HG03039 (cell line): ENCODE measurements around the gene SORBS2.

Experiments
- ATAC-seq: cut with Tn5 transposase; IDR thresholded peaks from one replicate; pipeline ENCODE4 v1.9.1; 2021; ENCODE audit warnings: mild to moderate bottlenecking, moderate library complexity; ENCODE audit not compliant: unreplicated experiment

The SORBS2 gene

DNA sequence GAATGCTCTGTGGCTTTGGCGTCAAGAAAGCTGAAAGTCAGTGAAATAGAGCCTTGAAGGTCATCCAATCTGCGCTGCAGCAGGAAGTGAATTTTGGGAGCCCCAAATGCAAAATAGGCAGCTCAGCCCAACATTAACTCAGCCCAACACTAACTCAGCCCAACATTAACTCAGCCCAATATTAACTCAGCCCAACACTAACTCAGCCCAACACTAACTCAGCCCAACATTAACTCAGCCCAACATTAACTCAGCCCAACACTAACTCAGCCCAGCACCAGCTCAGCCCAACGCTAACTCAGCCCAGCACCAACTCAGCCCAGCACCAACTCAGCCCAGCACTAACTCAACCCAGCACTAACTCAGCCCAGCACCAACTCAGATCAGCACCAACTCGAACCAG is 71.5 kb downstream of the SORBS2 start:
- no peak for ATAC-seq

DNA sequence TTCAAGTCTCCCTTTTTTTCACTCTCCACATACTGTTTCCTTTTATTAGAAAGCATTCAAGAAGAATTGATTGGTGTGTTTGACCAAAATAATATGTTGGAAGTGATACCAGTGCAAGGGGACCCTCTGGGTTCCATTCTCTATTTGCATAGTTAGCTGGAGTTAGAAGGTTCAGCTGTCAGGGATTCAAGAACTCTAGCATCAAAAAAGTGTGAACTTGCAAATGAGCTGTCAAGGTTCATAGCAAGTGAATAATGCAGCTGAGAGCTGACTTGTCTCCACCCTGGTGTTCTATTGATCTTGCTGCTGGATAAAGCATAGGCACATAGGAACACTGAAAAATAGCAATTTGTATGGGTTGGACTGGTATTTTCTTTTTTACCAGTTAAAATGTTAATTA is 73.2 kb downstream of the SORBS2 start:
- no peak for ATAC-seq

DNA sequence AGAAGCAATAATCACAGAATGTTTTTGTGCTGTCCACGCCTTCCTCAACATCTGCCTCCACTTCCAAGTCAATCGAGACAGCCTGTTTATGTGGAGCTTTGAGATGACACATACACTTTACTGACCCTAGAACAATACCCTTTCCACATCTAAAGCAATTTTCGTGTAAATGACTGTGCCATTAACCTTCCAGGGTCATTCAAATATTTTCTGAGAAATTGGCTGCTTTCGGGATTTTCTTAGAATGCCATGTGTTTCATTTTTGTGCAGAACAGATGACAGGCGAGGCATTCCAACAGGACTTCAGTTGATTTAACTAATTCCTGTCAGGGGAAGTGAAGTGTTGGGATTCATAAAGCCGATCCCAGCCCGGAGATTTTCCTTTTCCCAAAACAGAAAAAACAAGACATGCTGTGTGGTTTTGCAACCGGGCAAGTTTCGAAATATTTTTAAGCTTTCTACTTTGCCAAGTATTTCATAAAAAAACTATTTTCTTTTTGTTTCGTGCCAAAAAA is 73.9 kb downstream of the SORBS2 start:
- ATAC-seq = no peak

DNA sequence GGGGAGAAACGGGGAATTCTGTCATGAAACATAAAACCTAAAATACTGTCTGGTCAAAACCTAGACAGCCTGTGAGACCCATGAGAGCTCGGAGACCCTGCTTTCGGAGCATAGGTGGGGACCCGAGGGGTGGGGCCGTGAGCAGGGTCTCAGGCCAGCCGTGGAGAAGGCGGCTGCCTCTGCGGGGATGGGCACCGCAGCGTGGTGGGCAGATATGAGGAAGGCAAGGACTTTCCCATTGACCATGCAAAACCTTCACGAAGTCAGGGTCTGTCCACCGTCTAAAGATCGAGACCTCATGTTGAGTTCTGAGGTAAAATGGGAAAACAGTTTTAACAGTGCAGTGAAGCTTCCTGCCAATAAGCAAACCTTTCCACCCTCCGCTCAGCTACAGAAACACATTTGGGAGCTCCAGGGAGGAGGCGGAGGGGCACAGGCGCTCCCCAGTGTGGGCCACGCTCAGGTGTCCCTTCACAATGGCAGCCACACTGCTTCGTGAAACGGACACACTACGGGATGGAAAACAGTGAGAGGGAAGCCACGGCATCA is 74.4 kb downstream of the SORBS2 start:
- no peak for ATAC-seq

DNA sequence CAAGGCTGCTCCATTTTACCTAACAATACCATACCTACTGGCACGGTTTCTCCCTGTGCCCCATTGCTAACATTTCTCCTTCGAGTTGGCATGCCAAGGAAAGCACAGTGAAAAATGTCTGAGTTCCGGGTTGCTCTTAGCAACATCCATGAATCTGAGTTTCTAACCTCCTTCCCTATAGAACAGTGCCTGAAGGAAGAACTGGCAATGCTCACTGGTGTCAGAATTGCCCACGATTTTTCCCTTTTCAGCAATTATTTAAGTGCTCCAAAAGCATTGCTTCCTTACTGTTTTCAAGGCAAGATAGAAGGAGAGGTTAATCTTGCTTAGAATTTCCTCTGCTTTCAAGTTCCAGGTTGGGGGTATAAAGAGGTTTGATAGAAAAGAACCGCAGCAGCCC is 75.1 kb downstream of the SORBS2 start:
- no peak for ATAC-seq

DNA sequence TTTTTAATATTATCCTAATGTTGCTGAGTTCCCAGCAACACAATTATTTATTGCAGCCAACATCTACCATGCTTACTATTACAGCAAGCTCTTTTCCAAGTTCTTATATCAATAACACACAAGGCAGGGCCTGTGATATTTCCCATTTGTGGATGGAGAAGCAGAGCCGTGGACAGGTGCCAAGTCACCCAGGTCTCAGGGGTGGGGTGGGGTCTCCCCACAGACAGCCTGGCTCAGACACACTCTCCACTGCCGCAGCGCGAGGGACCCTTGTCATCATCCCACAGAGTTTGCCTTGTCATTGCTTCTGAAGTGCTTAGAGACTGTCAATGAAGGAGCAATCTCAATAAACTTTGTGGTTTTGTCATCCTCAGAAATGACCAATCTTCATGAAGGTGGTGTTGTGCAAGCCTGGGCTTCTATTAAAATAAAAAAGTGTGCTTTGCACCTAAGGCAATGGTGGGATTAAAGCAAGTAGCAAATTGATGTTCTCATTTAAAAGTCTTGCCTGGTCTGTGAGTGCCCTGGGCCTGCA is 76.1 kb downstream of the SORBS2 start:
- ATAC-seq = no peak

DNA sequence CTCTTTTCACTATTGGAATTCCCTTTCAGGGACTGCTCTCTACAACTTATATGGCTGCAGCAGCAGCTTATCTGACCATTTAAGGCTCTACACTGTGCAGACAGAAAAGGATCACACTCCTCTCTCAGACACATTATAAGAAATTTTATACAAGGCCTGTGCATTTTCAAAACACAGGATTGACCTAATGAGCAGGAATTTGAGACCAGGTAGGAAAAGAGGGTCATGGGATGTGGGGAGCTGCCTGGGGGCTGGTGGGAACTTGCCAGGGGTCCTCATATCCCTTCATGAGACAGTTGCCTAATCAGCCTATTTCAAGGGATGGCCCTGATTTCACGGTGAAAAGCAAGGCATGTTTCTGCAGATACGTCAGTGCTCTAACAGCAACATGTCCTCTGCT is 77.1 kb downstream of the SORBS2 start:
- no peak for ATAC-seq

DNA sequence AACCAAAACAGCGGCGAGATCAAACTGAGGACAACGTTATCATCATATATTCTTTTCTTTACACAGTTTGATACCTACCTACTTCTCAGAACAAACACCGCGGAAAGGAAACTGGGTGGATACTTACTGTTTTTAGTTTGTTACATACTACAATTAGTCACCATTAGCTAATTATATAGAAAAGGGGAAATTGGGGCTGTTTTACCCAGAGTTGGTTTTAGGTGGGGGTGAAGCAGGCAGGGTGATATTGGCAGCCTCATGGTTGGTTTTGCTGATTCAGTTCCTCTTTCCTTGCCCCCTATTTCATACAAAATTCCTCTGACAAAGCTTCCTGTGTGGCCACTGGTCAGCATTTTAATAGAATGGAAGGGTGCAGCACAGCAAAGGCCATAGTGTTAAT is 77.8 kb downstream of the SORBS2 start:
- ATAC-seq = peak; percentile 58

DNA sequence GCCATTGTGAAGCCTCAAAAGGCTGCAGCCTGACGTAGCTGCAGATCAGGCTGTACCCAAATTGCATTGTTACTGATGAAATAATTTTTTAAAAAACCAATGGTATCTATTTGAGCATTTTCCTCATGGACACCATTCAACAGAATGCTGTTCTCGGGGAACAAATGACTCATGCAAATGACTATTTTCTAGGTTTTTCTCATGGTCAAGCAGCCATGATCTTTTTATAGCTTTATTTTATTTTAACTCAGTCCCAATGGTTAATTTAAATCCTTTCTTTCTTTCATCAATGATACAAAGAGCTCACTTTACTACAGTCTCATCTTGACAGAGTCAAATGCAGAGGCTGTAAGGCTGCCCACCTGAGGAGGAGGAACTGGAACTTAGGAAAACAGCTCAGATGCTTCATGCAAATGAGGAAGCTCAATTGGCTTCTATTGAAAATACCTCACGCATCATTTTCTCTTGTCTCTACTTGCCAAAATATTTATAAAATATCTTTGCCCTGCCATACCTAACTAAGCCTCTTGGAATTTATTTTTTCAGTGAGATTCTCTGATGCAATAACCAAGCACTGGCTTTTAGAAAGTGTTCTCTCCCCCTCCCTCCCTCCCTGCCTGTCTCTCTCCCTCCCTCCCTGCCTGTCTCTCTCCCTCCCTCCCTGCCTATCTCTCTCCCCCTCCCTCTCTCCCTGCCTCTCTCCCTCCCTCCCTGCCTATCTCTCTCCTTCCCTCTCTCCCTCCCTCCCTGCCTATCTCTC is 81.0 kb downstream of the SORBS2 start:
- ATAC-seq = peak; percentile 55

DNA sequence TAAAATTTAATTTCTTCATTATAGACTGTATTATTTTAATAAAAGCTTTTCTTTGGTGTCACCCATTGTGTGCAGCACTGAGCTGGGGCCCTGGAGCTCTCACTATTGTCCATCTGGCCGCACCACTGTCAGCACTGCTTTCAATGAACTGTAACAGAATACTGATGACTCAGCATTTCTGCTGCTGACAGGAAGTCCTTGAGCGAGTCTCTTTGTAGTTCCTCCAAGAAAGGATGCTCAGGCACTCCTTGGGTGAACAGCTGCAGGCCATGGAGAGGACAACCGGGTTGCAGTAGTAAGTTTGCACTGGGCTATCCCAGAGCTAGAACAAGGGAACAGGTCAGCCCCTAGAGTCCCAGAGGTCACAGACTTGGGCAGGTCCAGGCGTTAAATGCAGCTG is 81.6 kb downstream of the SORBS2 start:
- peak; percentile 28 for ATAC-seq

DNA sequence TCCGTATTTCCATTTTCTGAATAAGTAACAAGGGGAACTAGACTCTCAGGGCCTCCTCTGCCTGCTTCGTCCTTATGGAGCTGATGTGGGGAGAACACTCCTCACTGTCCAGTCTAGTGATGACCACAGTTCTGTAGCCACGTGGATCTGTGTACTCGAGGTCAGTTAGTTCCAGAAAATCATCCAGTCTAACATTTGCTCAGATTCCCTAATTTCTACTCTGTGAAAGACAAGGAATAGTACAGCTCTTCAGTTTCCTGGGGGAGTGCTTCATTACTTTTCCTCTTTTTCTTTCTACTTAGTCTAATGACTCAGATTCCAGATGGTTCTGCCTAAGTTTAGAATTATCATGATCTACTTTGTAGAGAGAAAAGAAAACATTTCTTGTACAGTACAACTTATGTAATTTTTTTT is 82.6 kb downstream of the SORBS2 start:
- no peak for ATAC-seq

DNA sequence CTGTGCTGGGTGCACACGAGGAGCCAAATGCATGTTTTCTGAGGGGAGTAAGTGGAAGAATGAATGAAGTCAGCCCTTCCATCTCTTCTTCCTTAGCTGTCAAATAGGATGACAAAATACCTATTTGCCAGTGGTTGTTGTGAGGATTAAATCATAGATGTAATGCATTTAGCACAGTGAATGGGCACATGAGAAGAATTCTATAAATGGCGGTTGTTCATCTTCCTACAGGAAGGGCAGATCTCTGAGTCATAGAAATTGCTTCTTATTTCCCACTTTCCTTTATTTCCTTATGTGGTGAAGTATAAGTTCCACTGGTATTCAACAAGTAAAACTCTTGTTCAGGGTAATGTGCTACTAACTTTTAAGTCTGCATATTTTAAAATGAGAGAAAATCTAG is 83.1 kb downstream of the SORBS2 start:
- no peak for ATAC-seq

DNA sequence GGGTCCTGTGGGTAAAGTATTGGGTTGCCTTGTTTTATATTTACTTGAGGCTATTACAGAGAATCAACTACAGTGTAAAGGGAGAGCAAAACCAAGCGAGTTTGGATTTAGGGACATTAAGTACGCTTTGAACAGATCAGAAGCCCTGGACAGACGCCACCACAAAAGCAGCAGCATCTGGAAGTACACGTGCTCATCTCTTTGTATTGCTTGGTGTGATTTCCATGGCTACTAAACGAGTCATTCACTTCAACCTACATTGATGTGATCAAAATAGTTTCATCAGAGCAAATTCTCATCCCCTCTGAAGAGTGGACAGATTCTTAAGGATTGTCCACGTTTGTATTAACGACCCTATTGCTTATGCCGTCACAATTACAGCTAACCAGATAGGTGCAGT is 85.1 kb downstream of the SORBS2 start:
- no peak for ATAC-seq

DNA sequence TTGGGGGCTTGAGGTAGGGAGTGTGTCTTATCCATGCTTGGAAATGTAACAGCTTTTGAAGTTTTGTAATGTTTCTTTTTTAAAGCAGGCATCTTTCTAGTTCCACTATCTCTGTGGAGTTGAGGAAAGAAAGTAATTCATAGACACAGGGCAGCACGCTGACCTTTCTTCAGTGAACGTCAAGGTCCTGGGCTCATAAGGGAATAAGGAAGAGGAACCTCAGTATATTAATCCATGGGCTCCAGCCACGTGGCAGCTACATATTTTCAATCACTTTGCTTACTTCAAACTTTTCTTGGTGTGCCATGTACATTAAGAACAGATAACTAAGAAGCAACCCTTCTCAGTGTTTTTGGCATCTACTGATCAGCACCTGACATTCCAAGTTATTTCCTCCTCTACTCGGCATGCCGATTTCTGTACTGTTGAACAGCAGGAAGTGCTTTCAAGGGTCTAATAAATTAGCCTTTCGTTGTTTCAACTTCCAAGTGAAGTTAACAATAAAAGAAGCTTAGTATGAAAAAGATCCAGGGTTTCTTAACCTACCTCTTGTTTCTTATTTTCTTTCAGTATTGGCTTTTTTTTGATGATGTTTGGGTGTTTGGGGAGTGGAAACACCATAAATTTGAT is 88.2 kb downstream of the SORBS2 start:
- no peak for ATAC-seq

DNA sequence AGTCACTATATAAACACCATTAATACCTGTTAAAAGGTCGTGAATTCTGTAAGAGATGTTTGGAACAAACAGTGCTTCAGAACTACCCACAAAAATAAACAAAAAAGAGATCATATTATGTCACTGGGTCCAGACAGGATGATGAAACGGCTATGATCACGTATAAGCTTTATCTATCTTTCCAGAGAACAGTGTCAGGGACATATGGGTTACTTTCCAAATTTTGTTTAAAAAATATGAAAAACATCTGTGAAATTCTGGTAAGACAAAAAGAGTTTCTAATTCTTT is 90.0 kb downstream of the SORBS2 start:
- no peak for ATAC-seq

DNA sequence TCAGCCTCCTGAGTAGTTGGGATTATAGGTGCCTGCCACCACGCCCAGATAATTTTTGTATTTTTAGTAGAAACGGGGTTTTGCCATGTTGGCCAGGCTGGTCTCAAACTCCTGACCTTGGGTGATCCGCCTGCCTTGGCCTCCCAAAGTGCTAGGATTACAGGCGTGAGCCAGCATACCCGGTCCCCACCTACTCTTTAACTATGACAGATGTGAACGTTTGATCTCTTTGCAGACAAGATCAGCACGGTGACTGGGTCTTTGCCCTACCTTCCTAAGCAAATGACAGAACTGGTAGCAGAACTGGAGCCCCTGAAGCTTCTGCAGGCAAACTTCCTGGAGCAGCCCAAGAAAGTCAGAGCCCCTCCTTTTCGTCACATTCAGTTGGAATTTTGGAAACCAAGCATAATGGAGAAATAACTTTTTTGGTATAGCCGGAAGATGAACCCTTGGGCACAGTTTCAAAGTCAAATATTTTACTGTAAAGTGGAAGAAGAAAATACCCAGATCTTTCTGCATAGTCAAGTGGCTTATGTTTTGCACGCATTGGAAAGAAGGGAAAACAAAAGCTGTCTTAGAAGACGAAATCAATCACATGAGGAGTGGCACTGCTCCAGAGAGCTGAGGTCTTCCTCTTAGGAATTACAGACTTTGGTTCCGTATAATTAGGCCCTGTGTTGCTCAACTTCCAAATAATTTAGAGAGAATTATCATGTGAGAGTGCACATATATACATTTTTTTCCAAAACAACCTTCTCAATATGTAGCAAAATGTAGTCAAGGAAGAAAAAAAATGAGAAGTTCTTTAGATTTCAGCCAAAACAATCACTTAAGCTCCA is 90.6 kb downstream of the SORBS2 start:
- ATAC-seq = no peak

DNA sequence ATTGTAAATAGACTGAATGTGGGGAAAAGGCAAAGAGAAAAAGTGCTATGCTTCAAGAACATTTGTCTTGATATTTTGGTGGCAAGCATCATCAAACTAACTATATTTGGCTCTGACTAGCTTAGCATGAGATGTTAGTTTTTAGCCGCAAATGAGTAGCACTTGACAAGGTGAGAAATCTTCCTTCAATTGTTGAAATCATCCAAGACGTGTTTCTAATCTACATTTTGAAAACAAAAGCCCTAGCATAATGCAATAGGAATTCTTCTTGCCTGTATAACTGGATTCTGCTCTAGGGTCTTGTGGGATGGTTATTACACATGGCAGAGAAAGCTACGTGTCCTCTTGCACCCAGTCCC is 92.5 kb downstream of the SORBS2 start:
- no peak for ATAC-seq

DNA sequence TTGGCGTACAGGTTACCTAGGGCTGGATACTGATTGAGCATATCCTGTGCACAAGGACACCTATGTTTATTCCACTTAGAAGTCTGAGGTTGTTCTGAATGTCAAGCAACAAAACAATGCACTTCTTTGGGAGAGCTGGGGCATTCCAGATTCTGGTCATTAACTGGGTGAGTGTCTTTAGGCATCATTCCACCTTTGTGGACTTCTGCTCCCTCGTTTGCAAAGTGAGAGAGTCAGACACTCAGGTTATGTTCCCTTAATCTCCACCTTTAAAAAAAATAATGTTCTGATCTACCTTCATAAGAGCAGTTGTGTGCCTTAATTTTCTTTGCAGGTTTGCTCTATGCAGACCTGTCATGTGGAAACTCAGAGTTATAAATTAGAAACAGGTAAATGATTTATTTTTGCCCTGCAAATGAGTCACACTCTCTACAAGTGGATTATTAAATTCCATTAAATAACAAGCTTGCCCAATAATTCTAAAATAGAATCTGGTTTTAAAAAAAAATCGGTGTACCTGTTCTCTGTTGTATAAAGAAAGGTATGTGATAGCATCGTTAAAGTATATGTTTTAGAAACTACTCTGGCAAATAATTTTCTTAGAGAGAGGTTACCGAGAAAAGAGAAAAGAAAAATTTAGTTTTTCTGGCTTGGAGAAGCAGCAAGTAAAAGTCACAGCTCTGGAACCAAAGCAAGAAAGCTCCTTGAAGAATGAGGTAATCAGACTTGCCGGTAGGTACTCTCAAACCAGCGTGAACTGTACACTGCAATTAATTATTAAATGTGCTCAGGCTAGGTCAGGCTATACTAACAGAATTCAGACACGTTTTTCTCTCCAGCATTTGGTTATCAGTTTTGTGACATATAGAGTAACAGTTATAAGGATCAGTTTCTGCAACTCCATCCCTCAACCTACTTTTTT is 93.2 kb downstream of the SORBS2 start:
- ATAC-seq = no peak

DNA sequence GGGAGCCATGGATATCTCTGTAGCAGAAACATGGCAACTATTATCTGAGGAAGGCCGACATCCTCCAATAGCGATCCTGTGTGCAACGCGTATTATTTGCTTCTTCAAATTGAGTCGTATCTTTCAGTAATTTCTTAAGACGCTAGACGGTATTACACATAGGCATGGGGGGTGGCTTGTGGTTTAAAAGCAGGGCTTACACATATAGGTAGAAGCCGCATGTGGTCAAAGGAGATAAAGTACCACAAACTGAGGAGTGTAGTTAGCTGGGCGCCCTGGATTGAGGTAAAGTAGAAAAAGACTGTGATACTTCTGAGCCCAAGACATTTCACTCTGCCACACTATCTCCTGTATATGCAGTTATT is 94.6 kb downstream of the SORBS2 start:
- ATAC-seq = no peak

DNA sequence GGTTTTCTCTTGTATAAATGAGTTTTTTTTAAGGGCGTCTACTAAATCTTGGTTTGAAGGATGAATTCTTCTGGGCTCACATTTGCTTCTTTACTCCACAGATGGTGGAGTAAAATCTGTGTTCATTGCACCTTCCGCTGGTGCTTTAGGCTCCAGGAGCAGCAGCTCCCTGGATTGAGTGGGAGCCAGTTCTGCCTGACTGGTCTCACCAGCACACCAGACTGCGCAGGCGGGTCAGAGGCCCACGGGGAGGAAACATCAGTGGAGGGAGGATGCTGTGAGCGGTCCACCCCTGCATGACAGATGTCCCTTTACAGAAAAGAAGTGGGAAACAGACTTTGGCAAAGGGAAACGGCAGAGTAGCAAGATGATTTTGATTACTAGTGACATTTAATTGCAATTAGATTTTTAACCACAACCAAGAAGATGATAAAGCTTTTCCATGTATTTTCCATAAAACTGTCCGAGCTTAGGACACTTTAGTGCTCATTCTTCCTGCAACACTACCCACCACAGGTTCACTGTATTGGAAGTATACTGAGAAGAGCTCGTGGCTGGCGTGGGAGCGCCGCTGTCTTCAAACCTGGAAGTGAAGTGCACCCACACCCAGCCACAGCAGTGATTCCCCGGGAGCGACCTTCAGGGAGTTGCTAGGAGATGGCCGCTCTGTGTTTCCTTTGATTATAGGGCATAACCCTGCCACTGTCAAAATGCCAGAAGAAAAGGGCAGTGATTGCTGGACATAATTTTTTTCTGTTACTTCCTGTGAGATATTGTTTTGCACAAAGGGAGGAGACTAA is 95.2 kb downstream of the SORBS2 start:
- ATAC-seq = no peak
